PC-9 (cell line): ENCODE data around the gene DNAI2. TPM values are rescaled to one million over a fixed set of nuclear protein-coding genes. Genes with fewer than 3 reads are reported as not detected.

ENCODE experiments used
- BruUV-seq: library from RNA; stranded (reverse); fragments of 400-500 nt; replicated peaks from 2 replicates; lab custom pipeline; 2021; lab: Mats Ljungman, UMichigan
- CTCF ChIA-PET: fragments of 300-600 bp; sonication (Branson Sonifier 250); formaldehyde crosslinking; loops from one replicate; lab custom pipeline; 2022; ENCODE audit warnings: antibody characterized with exemption; lab: Charles Lee
- POLR2A ChIA-PET: fragments of 300-600 bp; sonication (Branson Sonifier 250); formaldehyde crosslinking; loops from one replicate; lab custom pipeline; 2022; ENCODE audit warnings: antibody characterized with exemption; ENCODE audit not compliant: unreplicated experiment; lab: Charles Lee
- DNase-seq, 2 experiments: peaks; one replicate each; pipeline versions ENCODE4 v3.0.0 to v3.0.0-alpha.2; 2015 to 2022; ENCODE audit warnings: mixed read lengths in 1 of 2
- H2AFZ ChIP-seq: fragments of 200-600 bp; sonication (generic); 2 replicates; pipeline ENCODE4 v1.8.1; 2017; ENCODE audit warnings: antibody characterized with exemption
- H3F3A ChIP-seq: fragments of 200-600 bp; sonication (generic); 2 replicates; pipeline ENCODE4 v1.8.1; 2017; ENCODE audit warnings: antibody characterized with exemption, mild to moderate bottlenecking, low read depth; ENCODE audit not compliant: insufficient read depth
- H3K27ac ChIP-seq: fragments of 200-600 bp; sonication (generic); 2 replicates; pipeline ENCODE4 v1.6.1; 2016; ENCODE audit warnings: mixed run types
- H3K27me3 ChIP-seq: fragments of 200-600 bp; sonication (generic); 2 replicates; pipeline ENCODE4 v1.6.1; 2016; ENCODE audit warnings: low read depth, mixed run types; ENCODE audit not compliant: insufficient read depth
- H3K36me3 ChIP-seq: fragments of 200-600 bp; sonication (generic); 2 replicates; pipeline ENCODE4 v1.6.1; 2016; ENCODE audit warnings: low read depth, mixed run types
- H3K4me1 ChIP-seq: fragments of 200-600 bp; sonication (generic); replicated peaks from 2 replicates; pipeline ENCODE4 v1.6.1; 2016; ENCODE audit warnings: mixed run types; ENCODE audit not compliant: insufficient read depth
- H3K4me2 ChIP-seq: fragments of 200-600 bp; sonication (generic); 2 replicates; pipeline ENCODE4 v1.6.1; 2017; ENCODE audit warnings: mixed run types
- H3K4me3 ChIP-seq: fragments of 200-600 bp; sonication (generic); 2 replicates; pipeline ENCODE4 v1.6.1; 2016; ENCODE audit warnings: mixed run types
- H3K79me2 ChIP-seq: fragments of 200-600 bp; sonication (generic); 2 replicates; pipeline ENCODE4 v1.6.1; 2017; ENCODE audit warnings: low read depth, mixed run types
- H3K9me2 ChIP-seq: fragments of 200-600 bp; sonication (generic); 2 replicates; pipeline ENCODE4 v1.8.1; 2017; ENCODE audit warnings: mild to moderate bottlenecking; ENCODE audit not compliant: insufficient read depth
- H3K9me3 ChIP-seq: fragments of 200-600 bp; sonication (generic); 2 replicates; pipeline ENCODE4 v1.8.1; 2016; ENCODE audit warnings: low read depth; ENCODE audit not compliant: insufficient read depth
- H4K20me1 ChIP-seq: fragments of 200-600 bp; sonication (generic); 2 replicates; pipeline ENCODE4 v1.8.1; 2017; ENCODE audit not compliant: insufficient read depth
- EZH2 ChIP-seq: fragments of 200-600 bp; sonication (generic); IDR thresholded peaks from 2 replicates; pipeline ENCODE4 v1.8.0; 2017; ENCODE audit warnings: antibody characterized with exemption, low read depth
- intact Hi-C: fragments of 100-400 bp; cut with micrococcal nuclease; formaldehyde crosslinking; loops from one replicate; pipeline ENCODE4 v1.10.0; 2022; ENCODE audit not compliant: unreplicated experiment
- total RNA-seq: library from RNA; stranded (reverse); gene quantifications from 2 replicates; pipeline ENCODE4 v1.2.3, GENCODE V29; 2021
- TF ChIP-seq, protein P1 (sequence below): fragments of 200-600 bp; sonication (generic); conservative IDR thresholded peaks from 2 replicates; pipeline ENCODE4 v1.6.1; 2017; ENCODE audit warnings: mixed run types, antibody characterized with exemption, mild to moderate bottlenecking, moderate library complexity

Gene DNAI2
- total RNA-seq, 1 experiment from 2014 or later, result not detected

DNA sequence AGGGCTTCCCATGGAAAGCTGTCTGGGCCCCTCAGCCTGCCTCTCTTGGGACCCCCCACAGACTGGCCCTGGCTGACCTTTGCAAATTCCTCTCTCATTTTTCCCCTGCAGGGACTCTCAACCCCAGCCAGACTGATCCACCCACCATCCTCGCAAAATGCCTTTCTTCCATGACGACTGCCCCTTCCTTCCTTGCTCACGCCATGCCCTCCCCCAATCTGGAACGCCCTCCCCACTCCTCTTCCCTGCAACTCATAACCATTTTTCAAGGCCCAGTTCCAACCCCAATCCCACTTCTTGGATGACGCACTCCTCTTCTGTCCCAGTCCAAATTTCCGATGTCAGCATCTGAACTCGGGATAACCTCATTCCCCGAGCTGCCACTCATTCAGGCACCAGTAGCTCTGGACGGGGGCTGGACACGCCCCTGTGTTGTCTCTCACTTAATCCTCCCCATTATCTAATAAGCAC lies 1.3 kb upstream of the DNAI2 start:
- H3K27ac ChIP-seq, result no peak overlapping the region
- H3K27me3 ChIP-seq, result peaks cover 98% of the 10 kb centered on the region
- no peaks in the 10 kb centered on the region for H3K9me2 ChIP-seq
- H3K79me2 ChIP-seq, result no peaks in the 10 kb centered on the region
- POLR2A ChIA-PET, result interaction anchor here (0.7 kb wide), 1 partner anchor 10 kb away, joined by 4 read pairs; no protein-coding TSS in a partner anchor
- no peaks in the 10 kb centered on the region for H3F3A ChIP-seq
- no peaks in the 10 kb centered on the region for H3K36me3 ChIP-seq
- H2AFZ ChIP-seq, result no peak overlapping the region
- BruUV-seq, result no TSS peak
- no peaks in the 10 kb centered on the region for H4K20me1 ChIP-seq
- no peaks in the 10 kb centered on the region for H3K4me1 ChIP-seq
- CTCF ChIA-PET, result no interaction called here
- H3K4me3 ChIP-seq, result no peak overlapping the region
- no peak overlapping the region for H3K4me2 ChIP-seq
- intact Hi-C loops, result no loop called here
- TF ChIP-seq, protein P1, sequence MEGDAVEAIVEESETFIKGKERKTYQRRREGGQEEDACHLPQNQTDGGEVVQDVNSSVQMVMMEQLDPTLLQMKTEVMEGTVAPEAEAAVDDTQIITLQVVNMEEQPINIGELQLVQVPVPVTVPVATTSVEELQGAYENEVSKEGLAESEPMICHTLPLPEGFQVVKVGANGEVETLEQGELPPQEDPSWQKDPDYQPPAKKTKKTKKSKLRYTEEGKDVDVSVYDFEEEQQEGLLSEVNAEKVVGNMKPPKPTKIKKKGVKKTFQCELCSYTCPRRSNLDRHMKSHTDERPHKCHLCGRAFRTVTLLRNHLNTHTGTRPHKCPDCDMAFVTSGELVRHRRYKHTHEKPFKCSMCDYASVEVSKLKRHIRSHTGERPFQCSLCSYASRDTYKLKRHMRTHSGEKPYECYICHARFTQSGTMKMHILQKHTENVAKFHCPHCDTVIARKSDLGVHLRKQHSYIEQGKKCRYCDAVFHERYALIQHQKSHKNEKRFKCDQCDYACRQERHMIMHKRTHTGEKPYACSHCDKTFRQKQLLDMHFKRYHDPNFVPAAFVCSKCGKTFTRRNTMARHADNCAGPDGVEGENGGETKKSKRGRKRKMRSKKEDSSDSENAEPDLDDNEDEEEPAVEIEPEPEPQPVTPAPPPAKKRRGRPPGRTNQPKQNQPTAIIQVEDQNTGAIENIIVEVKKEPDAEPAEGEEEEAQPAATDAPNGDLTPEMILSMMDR, result no peak
- DNase-seq, result no peak
- H3K9me3 ChIP-seq, result no peaks in the 10 kb centered on the region

DNA sequence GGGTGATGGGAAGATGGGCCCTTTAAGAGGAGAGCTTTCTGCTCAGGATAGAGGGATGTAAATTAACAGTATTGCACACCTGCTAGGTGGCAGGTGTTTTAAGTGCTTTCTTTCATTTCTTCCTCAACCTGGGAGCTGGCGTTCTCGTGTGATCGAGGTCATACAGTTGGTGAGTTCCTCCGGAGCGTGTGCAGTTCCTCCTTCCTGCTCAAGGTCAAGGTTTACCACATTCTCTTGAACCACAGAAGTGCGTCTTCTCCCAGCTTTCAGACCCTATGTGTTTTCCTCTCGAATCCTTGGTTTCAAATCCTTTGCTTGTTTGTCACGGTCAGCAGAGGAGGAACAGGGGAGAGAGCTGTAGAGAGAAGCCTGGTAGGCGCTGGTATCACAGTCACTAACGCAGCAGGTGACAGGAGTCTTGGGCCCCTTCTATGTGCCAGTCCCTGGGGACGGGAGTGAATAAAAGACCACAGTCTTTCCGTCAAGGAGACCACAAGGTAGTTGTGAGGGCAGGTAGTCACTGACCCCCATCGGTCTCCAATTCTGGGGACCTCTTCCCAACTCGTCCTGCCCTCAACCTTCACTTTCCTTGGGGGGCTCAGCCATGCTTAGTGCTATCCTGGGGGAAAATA lies 791 bp downstream of the DNAI2 start:
- Histone ChIP-seq H3F3A (no peaks in the 10 kb centered on the region), H3K36me3 (no peaks in the 10 kb centered on the region), H3K4me2 (no peak overlapping the region), H3K27ac (no peak overlapping the region), H3K9me2 (no peaks in the 10 kb centered on the region), H4K20me1 (no peaks in the 10 kb centered on the region), H3K9me3 (no peaks in the 10 kb centered on the region), H3K27me3 (peaks cover 91% of the 10 kb centered on the region), H3K4me1 (no peaks in the 10 kb centered on the region), H2AFZ (no peak overlapping the region), H3K4me3 (no peak overlapping the region), H3K79me2 (no peaks in the 10 kb centered on the region)
- POLR2A ChIA-PET, result no interaction called here
- no TSS peak for BruUV-seq
- intact Hi-C loops, result no loop called here
- CTCF ChIA-PET, result no interaction called here
- TF ChIP-seq, protein P1, result no peak
- no peak for TF ChIP-seq EZH2
- DNase-seq, result no peak

DNA sequence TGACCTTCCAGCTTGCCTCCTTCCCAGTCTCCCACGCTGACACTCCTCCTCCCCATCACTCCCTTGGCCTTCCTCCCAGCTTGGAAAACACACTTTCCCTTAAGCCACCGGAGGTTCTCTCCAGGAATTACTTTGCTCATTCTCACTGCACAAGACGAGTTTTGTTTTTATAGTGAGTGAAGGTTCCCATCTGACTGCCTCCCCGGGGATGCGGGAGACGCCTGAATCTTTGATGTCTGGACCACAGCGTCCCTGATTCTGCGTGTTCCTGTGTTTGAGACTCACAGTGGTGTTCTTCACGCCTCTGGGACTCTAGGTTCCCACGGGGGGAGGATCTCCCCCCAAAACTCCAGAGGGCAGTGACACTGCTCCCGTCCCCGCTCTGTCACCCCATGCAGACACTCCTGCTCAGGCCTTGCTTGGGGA lies 2.0 kb downstream of the DNAI2 start:
- peaks cover 79% of the 10 kb centered on the region for H3K27me3 ChIP-seq
- H3K4me2 ChIP-seq, result no peak overlapping the region
- no peaks in the 10 kb centered on the region for H3K9me3 ChIP-seq
- no peak overlapping the region for H2AFZ ChIP-seq
- CTCF ChIA-PET, result no interaction called here
- BruUV-seq, result no TSS peak
- no peak overlapping the region for H3K4me3 ChIP-seq
- no peaks in the 10 kb centered on the region for H4K20me1 ChIP-seq
- no peaks in the 10 kb centered on the region for H3K9me2 ChIP-seq
- no peaks in the 10 kb centered on the region for H3F3A ChIP-seq
- TF ChIP-seq, protein P1, result no peak
- no peak for TF ChIP-seq EZH2
- POLR2A ChIA-PET, result no interaction called here
- H3K36me3 ChIP-seq, result no peaks in the 10 kb centered on the region
- no peak overlapping the region for H3K27ac ChIP-seq
- H3K4me1 ChIP-seq, result no peaks in the 10 kb centered on the region
- H3K79me2 ChIP-seq, result no peaks in the 10 kb centered on the region
- no peak for DNase-seq
- intact Hi-C loops, result no loop called here
